HG02798 (cell line): ENCODE results near the gene SPSB1.

Experiments used
- ATAC-seq: cut with Tn5 transposase; IDR thresholded peaks from one replicate; pipeline ENCODE4 v1.9.1; 2021; ENCODE audit warnings: mild to moderate bottlenecking; ENCODE audit not compliant: unreplicated experiment, poor library complexity

SPSB1 gene

GRCh38 chr1:9292361-9293240 lies at the start of gene SPSB1:
Gene SPSB1, plus strand, starts transcription at chr1:9292894. Its CDS starts 62,998 bp downstream, at chr1:9355892.
- peak; percentile 49 for ATAC-seq

- ATAC-seq: no peak
Measured at GRCh38 chr1:9243066-9243739, 49.5 kb upstream of the SPSB1 start.

DNA sequence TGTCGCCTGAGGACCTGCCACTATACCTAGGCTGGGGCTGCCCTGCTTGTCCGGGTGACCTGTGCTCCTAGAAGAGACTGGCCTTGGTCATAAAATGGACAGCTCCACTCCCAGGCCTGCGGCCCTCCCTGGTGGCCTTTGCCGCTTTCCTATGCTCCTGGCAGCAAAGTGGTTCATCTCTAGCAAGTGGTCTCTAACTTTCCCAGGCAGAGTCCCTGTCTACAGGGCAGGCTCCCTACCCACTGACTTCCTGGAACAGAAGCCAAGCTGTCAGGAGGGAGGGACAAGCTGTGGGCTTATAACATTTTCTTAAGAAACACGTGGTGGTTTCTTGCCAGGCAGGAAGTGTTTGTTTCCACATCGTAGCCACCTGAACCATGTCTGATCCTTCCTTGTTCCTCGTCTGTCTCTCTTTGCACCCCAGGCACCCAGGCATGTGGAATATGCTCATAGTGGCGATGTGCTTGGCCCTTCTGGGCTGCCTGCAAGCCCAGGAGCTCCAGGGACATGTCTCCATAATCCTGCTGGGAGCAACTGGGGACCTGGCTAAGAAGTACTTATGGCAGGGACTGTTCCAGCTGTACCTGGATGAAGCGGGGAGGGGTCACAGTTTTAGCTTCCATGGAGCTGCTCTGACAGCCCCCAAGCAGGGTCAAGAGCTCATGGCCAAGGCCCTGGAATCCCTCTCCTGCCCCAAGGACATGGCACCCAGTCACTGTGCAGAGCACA lies 48.0 kb upstream of the SPSB1 start:
- no peak for ATAC-seq

- no peak for ATAC-seq
Measured at GRCh38 chr1:9245230-9245619, 47.5 kb upstream of the SPSB1 start.

DNA sequence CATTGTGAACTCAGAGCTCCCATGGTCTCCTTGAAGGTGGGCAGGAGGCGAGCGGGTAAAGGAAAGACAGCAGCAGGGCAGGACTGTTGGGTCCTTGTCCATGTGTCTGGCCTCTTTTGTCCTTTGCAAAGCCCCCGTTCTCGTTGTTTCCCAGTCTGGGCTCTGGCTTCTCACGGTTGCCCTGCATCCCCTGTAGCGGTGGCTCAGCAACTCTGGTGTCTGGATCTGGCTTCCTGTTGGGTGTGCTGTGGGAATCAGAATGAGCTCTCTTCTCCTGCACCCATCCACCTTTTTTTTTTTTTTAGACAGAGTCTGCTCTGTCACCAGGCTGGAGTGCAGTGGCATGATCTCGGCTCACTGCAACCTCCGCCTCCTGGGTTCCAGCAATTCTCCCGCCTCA lies 47.0 kb upstream of the SPSB1 start:
- ATAC-seq: no peak

- no peak for ATAC-seq
Measured at GRCh38 chr1:9246215-9246614, 46.5 kb upstream of the SPSB1 start.

DNA sequence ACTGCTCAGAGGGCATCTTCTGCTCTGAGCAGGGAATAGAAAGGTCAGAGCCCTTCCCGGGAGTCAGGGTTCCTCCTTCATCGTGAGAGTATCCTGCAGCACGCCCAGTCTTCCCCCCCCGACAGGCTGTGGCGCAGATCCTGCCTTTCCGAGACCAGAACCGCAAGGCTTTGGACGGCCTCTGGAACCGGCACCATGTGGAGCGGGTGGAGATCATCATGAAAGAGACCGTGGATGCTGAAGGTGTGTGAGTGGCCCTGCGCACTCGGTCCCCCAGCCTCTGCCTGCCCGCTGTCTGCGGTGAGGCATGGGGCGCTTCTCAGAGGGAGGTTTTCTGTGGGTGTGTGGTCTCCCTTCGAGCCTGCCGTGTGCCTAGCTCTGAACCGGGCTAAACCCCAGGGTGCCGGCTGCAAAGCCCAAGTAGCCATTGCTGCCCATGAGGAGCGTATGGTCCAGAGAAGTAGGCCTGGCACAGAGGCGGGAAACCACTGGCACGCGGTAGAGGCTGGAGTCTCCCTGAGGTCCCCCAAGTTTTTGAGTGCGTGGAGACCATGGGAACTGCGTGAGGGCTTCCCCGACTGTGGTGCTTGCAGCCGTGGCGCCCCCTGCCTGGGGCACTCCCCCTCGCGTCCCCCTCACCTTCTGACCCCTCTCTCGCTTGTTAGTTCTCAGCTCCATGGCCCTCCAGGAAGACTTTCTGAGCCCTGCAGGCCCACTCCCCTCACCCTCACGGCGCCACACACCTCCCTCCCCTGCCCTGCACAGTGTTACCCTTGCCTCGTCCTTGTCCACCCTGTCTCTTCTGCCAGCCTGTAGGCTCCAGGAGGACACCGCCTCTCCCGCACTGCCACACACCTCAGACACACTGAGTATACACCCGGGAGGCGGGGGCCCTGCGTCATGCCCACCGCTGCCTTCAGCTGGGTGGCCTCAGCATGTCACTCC lies 45.6 kb upstream of the SPSB1 start:
- ATAC-seq: no peak

GRCh38 chr1:9247894-9248293 lies 44.8 kb upstream of the SPSB1 start:
- no peak for ATAC-seq

- ATAC-seq: no peak
Measured at GRCh38 chr1:9248341-9249262, 44.1 kb upstream of the SPSB1 start.

DNA sequence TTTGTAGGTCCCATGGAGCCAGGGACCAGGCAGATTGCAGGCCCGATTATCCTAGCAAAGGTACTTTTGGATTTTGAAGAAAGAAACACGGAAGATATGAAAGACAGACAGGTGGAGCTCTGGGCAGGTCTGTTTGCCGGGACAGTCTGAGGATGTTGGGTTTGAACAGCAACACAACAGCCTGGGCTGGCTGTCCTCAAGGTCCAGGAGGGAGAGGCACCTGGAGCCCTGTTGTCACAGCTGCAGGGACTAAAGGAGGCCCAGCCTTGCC lies 43.5 kb upstream of the SPSB1 start:
- ATAC-seq: no peak

GRCh38 chr1:9249534-9250410 lies 42.9 kb upstream of the SPSB1 start:
- no peak for ATAC-seq

GRCh38 chr1:9250411-9251381 lies 42.0 kb upstream of the SPSB1 start:
- ATAC-seq: no peak

DNA sequence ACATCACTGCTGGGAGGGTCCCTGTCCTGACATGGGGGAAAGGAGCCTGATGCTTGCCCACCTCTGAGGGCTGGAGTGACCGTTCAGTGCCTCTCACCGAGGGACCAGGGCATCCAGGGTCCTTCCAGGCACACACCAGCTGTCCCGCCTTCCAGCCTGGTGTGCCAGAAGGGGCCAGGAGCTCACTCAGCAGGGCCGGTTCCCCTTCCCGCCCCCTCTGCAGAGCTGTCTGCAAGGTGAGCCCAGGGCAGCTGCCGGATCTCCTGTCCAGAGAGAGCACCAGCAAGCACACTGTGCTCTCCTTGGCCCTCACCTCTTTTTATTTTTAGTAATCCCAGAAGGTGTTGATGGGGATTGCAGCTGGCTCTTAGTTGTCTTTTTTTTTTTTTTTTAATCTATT lies 41.2 kb upstream of the SPSB1 start:
- no peak for ATAC-seq

DNA sequence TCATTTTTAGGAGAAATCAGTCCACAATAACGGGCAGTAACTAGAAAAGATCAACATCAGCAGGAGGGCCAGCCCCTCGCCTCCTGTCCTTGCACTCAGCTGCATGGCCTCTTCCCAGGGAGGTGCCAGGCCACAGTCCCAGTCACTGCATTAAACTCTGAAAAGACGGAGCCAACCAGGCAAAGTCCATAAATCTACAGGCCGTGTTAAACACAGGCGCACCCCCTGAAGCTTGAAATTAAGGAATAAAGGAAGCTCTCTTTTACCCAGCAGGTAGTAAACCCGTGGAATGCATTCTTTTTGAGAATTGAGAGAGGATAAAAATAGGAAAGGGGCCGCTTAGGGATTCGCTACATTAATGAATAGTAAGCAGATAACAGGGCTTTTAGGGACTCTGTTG lies 39.7 kb upstream of the SPSB1 start:
- ATAC-seq: no peak

- ATAC-seq: no peak
Measured at GRCh38 chr1:9253453-9254105, 39.1 kb upstream of the SPSB1 start.

- ATAC-seq: no peak
Measured at GRCh38 chr1:9256332-9256731, 36.4 kb upstream of the SPSB1 start.

DNA sequence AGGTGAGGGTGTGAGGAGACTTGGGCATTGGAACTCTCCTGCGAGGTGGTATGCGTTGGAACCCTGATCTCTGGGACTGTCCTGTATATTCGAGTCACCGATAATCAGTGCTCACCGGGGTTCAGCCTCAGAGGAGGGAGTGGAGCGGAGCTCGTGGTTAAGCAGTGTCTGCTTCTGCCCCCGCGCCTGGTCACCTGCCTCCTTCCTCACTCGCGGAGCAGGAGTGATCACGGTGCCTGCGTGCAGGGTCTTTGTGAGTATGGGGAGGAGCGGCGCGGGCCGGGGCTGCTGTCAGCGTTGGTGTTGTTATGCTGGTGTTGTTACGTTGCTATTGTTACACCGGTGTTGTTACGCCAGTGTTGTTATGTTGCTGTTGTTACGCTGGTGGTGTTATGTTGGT lies 34.8 kb upstream of the SPSB1 start:
- ATAC-seq: no peak
